NCI-H2227 treated with DMSO at 0.1 percent for 48 hours (cell line): ENCODE results near the gene TYK2.
"Not testable (repeated sequence)": the region's sequence is repeated elsewhere in the genome, so short reads cannot be mapped to it uniquely, and the experiment has no call there.

Experiments used
- DNase-seq: peaks from one replicate; lab custom pipeline; 2025; lab: John Stamatoyannopoulos, UW

TYK2 gene

GRCh38 chr19:10407096-10407495 is 26.7 kb upstream of the TYK2 start:
- DNase-seq = no peak

- DNase-seq = no peak
Measured at GRCh38 chr19:10406191-10406590, 25.8 kb upstream of the TYK2 start.

- no peak for DNase-seq
Measured at GRCh38 chr19:10404888-10405820, 24.8 kb upstream of the TYK2 start.

GRCh38 chr19:10403137-10404021 is 23.0 kb upstream of the TYK2 start, which contains the start of gene CDC37:
Gene CDC37, minus strand, starts transcription at chr19:10403542. Its CDS starts 63 bp downstream, at chr19:10403479.
- DNase-seq = peak; percentile 85

GRCh38 chr19:10402441-10403038 is 22.2 kb upstream of the TYK2 start:
- DNase-seq = no peak

- no peak for DNase-seq
Measured at GRCh38 chr19:10399878-10400277, 19.5 kb upstream of the TYK2 start.

- DNase-seq = not testable (repeated sequence)
Measured at GRCh38 chr19:10399340-10399739, 19.0 kb upstream of the TYK2 start.

GRCh38 chr19:10398819-10399218 is 18.4 kb upstream of the TYK2 start:
- DNase-seq = no peak

- DNase-seq = no peak
Measured at GRCh38 chr19:10395917-10396316, 15.5 kb upstream of the TYK2 start.

- no peak for DNase-seq
Measured at GRCh38 chr19:10395436-10395835, 15.1 kb upstream of the TYK2 start.

- no peak for DNase-seq
Measured at GRCh38 chr19:10395003-10395402, 14.6 kb upstream of the TYK2 start.

- no peak for DNase-seq
Measured at GRCh38 chr19:10393137-10393536, 12.8 kb upstream of the TYK2 start.

- DNase-seq = no peak
Measured at GRCh38 chr19:10392120-10392519, 11.7 kb upstream of the TYK2 start.

GRCh38 chr19:10390652-10391286 is 10.4 kb upstream of the TYK2 start:
- no peak for DNase-seq

- DNase-seq = no peak
Measured at GRCh38 chr19:10389863-10390262, 9.5 kb upstream of the TYK2 start.

GRCh38 chr19:10388957-10389356 is 8.6 kb upstream of the TYK2 start:
- DNase-seq = peak; percentile 46

GRCh38 chr19:10384580-10384979 is 4.2 kb upstream of the TYK2 start:
- no peak for DNase-seq

GRCh38 chr19:10383223-10383499 is 2.8 kb upstream of the TYK2 start:
- DNase-seq = not testable (repeated sequence)

GRCh38 chr19:10379880-10380312 is 476 bp downstream of the TYK2 start:
- no peak for DNase-seq

GRCh38 chr19:10378124-10378523 is 2.2 kb downstream of the TYK2 start:
- no peak for DNase-seq

GRCh38 chr19:10377140-10377640 is 3.2 kb downstream of the TYK2 start:
- DNase-seq = not testable (repeated sequence)

- DNase-seq = no peak
Measured at GRCh38 chr19:10374931-10375330, 5.4 kb downstream of the TYK2 start.
